Activated CD4-positive, alpha-beta T cell treated with anti-CD3 and anti-CD28 coated beads, Interleukin-2, amount 50 U/mL, for 24 hours (primary cell): Measurements from ENCODE around the gene NAT10.
"Not testable (repeated sequence)": the region's sequence is repeated elsewhere in the genome, so short reads cannot be mapped to it uniquely, and the experiment has no call there.

Experiments
- DNase-seq, 2 donors: peaks; one replicate each; pipeline ENCODE4 v3.0.0-alpha.2; 2020; ENCODE audit warnings: low read depth in 1 of 2, low spot score in 1 of 2

The NAT10 gene

GRCh38 chr11:34166806-34167740 lies 61.6 kb downstream of the NAT10 start:
- DNase-seq: no peak

GRCh38 chr11:34167961-34168360 lies 62.5 kb downstream of the NAT10 start:
- no peak for DNase-seq

GRCh38 chr11:34168642-34169420 lies 63.4 kb downstream of the NAT10 start:
- DNase-seq: no peak

- no peak for DNase-seq
Measured at GRCh38 chr11:34169686-34170085, 64.3 kb downstream of the NAT10 start.

DNA sequence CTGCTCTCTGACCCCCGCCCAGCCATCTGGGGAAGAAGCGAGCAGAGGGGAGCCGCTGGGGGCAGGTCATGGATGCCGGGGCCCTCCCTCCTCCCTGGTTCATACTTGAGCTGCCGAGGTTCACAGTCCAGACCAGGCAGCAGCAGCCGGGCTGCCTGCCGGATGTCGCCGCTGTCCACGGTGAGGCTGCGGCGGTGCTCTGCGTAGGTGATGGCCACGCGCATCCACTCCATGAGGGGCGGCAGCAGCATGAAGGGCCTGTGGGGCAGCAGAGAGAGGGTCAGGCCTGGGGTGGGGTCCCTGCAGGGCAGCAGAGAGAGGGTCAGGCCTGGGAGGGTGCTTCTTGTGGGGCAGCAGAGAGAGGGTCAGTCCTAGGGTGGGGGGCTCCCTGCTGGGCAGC lies 67.6 kb downstream of the NAT10 start:
- no peak for DNase-seq

DNA sequence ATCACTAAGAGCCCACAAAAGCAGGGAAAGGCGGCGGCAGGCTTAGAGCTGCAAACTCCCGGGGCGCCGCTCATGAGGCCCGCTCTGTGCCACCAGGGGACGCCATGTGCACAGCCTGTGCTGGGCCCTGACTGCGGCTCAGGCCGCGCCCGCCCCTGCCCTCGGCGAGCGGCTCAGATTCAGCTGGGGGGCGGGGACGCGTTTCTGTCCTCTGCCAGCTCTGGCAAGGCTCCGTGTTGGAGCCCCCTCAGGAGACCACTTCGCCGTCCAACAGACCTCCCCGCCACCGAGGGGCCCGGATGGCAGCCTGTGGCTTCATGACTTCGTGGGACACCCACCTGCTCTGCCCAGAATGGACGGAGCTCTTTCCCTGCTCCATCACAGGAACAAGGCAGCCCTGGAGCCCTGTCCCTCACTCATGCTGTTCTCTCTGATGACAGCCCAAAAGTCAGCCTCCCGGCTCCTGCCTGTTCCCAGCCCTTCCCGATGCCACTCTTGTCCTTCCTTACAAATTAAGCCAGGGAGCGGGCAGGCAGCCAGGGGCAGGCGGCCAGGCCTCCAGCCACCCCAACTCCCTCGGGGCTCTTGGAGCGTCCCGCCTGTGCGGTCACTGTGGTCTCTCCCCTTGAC lies 69.1 kb downstream of the NAT10 start:
- DNase-seq: peak; percentile 59 to 67

- no peak for DNase-seq
Measured at GRCh38 chr11:34175284-34176019, 70.0 kb downstream of the NAT10 start.

DNA sequence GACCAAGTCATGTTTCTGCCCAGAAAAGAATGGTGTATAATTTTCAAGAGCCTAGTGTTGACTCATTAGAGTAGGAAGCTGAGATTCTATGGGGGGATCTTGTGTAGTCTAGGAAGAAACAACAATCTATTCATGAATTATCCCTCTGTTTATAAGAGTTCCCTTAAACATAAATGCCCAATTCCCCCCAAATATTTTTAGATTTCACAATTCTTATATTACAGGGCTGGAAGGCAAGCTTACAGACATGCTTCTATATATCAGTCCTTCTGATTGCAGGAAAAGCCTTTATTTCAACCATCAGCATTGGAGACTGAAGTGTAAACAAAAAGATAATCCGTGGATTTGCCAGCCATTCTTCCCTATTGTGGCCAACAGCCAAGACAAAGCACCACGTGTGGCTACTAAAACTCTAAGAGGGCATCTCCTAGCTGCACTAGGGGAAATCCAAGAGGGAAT lies 71.4 kb downstream of the NAT10 start:
- DNase-seq: no peak

DNA sequence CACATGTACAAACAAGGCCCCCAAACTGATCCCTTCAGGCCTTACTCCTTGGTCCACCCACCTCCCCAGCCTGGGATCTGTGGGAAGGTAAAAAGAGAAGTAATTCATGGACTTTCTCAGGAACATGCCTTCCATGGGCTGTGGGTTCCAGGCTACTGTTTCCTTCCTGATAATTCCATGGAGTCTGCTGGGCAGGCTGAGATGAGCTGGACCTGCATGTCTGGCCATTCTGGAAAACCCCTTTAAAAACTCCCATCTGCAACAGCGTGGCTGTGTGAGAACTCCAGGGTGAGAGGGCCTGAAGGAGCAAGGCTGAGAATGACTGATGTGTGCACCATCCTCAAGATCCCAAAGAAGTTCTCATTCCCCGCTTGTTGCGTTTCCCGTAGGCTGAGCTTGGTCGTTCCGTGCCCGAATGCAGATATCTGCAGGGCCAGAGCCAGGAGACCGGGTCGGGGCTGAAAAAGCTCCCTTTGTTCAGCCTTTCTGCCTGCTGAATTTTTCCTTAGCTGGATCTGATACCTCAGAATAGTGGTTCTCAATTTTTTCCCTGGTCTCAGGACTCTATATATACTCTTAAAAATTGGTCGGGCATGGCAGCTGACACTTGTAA lies 72.9 kb downstream of the NAT10 start:
- no peak for DNase-seq

DNA sequence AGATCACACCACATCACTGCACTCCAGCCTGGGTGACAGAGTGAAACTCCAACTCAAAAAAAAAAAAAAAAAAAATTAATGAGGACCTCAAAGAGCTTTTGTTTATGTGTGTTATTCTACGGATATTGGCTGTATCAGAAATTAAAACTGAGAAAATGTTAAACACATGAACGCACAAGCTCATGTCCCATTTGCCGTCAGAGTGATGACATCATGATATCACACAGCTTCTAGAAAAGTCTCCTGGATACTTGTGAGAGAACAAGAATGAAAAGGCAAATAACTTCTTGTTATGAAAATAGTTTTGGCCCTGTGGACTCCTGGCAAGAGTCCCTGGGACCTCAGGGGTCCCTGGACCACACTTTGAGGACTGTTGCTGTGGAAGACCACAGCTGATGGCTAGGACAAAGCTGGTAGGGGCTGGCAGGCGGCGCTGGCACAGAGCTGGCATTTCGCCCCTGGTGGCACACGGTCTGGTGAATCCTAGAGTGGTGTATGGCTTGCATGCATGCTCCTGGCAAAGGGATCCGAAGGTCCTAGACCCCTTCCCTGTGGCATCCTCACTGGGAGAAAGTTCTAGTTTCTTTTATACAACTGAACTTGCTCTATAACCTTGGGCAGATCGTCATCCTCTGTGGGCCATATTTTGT lies 73.7 kb downstream of the NAT10 start:
- DNase-seq: no peak

- no peak for DNase-seq
Measured at GRCh38 chr11:34180040-34180813, 74.8 kb downstream of the NAT10 start.

- DNase-seq: not testable (repeated sequence)
Measured at GRCh38 chr11:34180814-34181165, 75.4 kb downstream of the NAT10 start.

DNA sequence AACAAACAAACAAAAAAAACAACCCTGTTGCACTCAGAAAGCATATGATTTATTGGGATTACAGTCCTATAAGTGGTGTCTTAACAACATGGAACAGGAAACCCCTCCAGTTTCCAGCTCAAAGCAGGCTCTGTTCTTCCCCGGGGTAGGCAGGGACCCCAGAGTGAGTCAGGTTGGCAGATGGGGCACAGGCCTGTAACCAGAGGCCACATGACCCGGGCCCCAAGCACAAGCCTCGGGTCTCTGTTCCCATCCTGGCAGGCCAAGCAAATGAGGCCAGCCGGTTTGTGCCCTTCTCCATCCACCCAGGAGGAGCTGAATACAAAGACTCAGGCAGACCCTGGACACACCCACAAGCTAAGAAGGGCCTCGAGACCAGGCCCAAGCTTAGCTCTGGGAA lies 75.8 kb downstream of the NAT10 start:
- DNase-seq: no peak

DNA sequence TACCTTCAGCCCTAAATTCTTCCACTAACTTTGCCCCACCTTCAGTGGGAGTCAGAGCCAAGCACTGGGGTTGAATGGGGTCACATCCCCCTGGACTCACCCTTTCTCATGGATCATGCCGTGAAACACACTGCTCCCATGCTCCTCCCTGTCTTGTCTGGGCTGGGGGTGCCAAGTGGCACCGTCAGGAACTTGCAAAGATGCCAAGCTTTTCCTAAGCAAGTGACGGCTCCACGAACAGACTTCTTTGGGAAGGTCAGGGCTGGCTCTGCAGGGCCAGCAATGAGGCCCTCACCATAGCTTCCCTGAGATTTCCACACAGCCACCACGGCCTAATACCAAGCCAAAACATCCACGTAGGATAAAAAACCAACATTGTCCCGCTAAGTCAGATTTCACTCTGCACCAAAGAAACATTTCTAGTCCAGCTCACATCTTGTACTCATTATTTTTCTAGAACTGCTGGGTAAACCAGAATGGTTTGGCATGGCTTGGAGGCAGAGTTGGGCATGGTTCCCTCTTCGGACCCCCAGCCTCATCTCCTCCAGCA lies 76.5 kb downstream of the NAT10 start:
- no peak for DNase-seq

GRCh38 chr11:34182425-34182824 lies 77.0 kb downstream of the NAT10 start:
- no peak for DNase-seq

DNA sequence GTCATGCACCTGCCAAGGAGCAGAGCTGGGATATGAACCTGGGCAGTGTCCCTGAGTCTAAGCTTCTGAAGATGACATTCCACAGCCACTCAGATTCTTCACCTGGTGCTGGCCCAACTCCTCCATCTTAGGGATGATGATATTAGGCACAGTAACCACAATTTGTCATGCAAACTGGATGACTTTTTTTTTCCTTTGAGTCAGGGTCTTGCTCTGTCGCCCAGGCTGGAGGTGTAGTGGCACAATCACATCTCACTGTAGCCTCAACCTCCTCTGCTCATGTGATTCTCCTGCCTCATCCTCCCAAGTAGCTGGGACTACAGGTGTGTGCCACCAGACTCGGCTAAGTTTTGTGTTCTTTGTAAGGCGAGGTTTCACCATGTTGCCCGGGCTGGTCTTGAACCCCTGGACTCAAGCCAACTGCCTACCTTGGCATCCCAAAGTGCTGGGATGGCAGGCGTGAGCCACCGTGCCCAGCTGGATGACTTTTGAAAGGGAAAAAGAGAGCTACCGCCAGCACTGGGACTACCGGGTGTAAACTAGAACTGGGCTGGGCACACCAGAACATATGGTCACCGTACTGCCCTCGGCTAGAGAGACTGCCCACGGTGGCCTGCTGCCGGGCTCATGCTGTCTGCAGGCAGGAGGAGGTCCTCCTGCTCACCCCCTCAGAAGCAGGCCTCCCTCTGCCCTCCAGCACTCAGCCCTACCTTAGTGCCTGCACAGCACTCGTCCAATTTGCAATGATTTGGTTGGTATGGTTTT lies 77.7 kb downstream of the NAT10 start:
- no peak for DNase-seq

GRCh38 chr11:34183848-34184391 lies 78.5 kb downstream of the NAT10 start:
- no peak for DNase-seq

DNA sequence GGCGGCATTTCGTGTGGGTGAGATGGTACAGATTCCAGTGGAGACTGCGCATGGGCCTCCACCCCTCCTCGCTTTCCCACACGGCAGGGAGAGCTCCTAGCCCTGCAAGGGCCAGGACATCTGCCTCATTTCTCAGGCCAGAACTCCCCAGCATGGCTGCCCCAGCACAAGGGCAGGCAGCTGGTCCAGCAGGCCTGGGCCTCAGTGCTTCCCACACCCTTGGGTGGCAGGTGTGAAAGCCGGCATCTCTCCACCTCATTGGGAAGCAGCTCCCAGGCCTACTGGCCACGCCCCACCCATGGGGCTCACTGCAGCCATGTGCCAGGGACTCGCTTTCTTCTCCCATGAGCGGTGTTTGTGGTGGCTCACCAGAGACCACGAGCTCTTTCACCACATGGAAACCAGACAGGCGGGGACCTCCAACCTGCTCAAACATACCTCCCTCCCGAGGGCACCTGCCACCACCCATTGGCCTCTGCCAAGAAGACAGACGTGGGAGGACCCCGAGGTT lies 79.1 kb downstream of the NAT10 start:
- DNase-seq: no peak
